T47D (cell line): ENCODE results near the gene RAB18.

ENCODE experiments used
- DNase-seq, 2 experiments: peaks; one replicate each; pipeline versions ENCODE4 v3.0.0 to v3.0.0-alpha.2; 2011 to 2012; ENCODE audit warnings: low read depth in 1 of 2, low spot score in 1 of 2
- JUND ChIP-seq: IDR thresholded peaks from 2 replicates; pipeline ENCODE4 v1.6.1; 2012; ENCODE audit warnings: low read depth
- in situ Hi-C: cut with HindIII; loops from 2 replicates; pipeline ENCODE4 v1.10.0; 2016; ENCODE audit warnings: low sequenced_read_pairs, low pct_unique_long_range_greater_than_20kb

Gene RAB18

GRCh38 chr10:27512548-27512947 lies 8.4 kb downstream of the RAB18 start:
- no peak for DNase-seq
- no peak for TF ChIP-seq JUND
- in situ Hi-C loops, result no loop called here

GRCh38 chr10:27513451-27514191 lies 9.5 kb downstream of the RAB18 start:
- TF ChIP-seq JUND, result no peak
- in situ Hi-C loops, result no loop called here
- no peak for DNase-seq

- in situ Hi-C loops, result no loop called here
- no peak for DNase-seq
- no peak for TF ChIP-seq JUND
These were observed 10.1 kb downstream of the RAB18 start for GRCh38 chr10:27514243-27514642.

GRCh38 chr10:27518261-27518660 lies 14.2 kb downstream of the RAB18 start:
- DNase-seq, result no peak
- no peak for TF ChIP-seq JUND
- in situ Hi-C loops, result no loop called here

GRCh38 chr10:27525819-27526218 lies 21.7 kb downstream of the RAB18 start:
- no peak for TF ChIP-seq JUND
- in situ Hi-C loops, result no loop called here
- no peak for DNase-seq

- no peak for DNase-seq
- no peak for TF ChIP-seq JUND
- in situ Hi-C loops, result no loop called here
These were observed 22.1 kb downstream of the RAB18 start for GRCh38 chr10:27526242-27526641.

- TF ChIP-seq JUND, result no peak
- in situ Hi-C loops, result no loop called here
These were observed 23.7 kb downstream of the RAB18 start for GRCh38 chr10:27527666-27528295.

GRCh38 chr10:27529010-27529783 lies 25.1 kb downstream of the RAB18 start:
- no peak for TF ChIP-seq JUND
- no peak for DNase-seq
- in situ Hi-C loops, result no loop called here

More at GRCh38 chr10:27527666-27528295, 23.7 kb downstream of the RAB18 start:
- no peak for DNase-seq

GRCh38 chr10:27530477-27530876 lies 26.4 kb downstream of the RAB18 start:
- no peak for DNase-seq
- TF ChIP-seq JUND, result no peak
- in situ Hi-C loops, result no loop called here

- DNase-seq, result no peak
- TF ChIP-seq JUND, result no peak
- in situ Hi-C loops, result no loop called here
These were observed 27.3 kb downstream of the RAB18 start for GRCh38 chr10:27531336-27531847.

- no peak for DNase-seq
- no peak for TF ChIP-seq JUND
- in situ Hi-C loops, result no loop called here
These were observed 30.1 kb downstream of the RAB18 start for GRCh38 chr10:27534161-27534700.

GRCh38 chr10:27535317-27535716 lies 31.2 kb downstream of the RAB18 start:
- DNase-seq, result no peak
- no peak for TF ChIP-seq JUND
- in situ Hi-C loops, result no loop called here
